GM12873 (cell line): ENCODE results near the gene KCNG2.

Experiments used
- TF ChIP-seq, protein P1 (sequence below): IDR thresholded peaks from 2 replicates; pipeline ENCODE4 v1.5.1; 2012; ENCODE audit warnings: low read depth, mild to moderate bottlenecking, moderate library complexity, low read length, control low read depth; ENCODE audit not compliant: insufficient read depth; ENCODE audit errors: missing control alignments

KCNG2 gene

DNA sequence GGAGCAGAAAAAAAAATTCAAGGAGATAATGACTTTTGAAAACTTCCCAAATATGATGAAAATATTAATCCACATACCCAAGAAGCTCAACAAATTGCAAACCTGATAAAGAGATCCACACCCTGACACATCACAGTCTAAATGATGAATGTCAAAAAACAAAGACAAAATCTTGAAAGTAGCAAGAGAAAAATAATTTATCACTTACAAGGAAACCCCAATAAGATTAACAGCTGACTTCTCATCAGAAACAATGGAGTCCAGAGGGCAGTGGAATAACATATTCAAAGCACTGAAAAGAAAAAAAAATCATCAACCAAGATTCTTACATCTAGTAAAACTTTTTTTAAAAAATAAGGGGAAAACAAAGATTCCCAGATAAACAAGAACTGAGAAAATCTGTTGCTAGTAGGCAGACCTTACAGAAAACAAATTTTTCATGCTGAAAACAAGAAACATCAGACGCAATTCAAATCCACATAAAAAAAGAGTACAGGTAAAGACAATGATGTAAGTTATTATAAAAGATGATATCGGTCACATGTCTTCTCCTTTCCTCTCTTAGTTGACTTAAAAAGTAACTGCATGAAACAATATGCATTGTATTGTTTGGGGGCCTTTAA, 132.4 kb downstream of the KCNG2 start:
- TF ChIP-seq, protein P1, sequence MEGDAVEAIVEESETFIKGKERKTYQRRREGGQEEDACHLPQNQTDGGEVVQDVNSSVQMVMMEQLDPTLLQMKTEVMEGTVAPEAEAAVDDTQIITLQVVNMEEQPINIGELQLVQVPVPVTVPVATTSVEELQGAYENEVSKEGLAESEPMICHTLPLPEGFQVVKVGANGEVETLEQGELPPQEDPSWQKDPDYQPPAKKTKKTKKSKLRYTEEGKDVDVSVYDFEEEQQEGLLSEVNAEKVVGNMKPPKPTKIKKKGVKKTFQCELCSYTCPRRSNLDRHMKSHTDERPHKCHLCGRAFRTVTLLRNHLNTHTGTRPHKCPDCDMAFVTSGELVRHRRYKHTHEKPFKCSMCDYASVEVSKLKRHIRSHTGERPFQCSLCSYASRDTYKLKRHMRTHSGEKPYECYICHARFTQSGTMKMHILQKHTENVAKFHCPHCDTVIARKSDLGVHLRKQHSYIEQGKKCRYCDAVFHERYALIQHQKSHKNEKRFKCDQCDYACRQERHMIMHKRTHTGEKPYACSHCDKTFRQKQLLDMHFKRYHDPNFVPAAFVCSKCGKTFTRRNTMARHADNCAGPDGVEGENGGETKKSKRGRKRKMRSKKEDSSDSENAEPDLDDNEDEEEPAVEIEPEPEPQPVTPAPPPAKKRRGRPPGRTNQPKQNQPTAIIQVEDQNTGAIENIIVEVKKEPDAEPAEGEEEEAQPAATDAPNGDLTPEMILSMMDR: no peak

DNA sequence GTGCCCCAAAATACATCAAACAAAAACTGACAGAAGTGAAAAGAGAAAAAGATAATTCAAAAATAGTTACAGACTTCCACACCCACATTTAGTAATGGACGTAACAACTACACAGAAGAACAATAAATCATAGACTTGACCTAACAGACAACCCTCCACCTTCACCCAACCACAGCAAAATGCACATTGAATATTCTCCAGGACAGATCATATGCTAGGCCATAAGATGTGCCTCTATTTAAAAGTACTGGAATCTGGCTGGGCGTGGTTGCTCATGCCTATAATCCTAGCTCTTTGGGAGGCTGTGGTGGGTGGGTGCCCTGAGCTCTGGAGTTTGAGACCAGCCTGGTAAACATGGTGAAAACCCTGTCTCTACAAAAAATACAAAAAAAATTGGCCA, 133.7 kb downstream of the KCNG2 start:
- TF ChIP-seq, protein P1: no peak

DNA sequence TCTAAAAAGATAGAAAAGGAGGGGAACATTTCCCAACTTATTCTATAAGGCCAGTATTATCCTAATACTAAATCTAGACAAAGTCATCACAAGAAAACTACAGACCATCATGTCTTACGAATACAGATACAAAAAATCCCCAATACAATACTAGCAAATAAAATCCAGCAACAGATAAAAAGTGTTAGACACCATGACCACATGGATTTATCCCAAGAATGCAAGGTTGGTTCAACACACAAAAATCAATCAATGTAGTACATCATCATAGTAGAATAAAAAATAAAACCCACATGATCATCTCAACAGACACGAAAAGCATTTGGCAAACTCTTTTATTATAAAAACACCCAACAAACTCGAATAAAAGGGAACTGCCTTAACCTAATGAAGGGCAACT, 135.2 kb downstream of the KCNG2 start:
- TF ChIP-seq, protein P1: no peak

DNA sequence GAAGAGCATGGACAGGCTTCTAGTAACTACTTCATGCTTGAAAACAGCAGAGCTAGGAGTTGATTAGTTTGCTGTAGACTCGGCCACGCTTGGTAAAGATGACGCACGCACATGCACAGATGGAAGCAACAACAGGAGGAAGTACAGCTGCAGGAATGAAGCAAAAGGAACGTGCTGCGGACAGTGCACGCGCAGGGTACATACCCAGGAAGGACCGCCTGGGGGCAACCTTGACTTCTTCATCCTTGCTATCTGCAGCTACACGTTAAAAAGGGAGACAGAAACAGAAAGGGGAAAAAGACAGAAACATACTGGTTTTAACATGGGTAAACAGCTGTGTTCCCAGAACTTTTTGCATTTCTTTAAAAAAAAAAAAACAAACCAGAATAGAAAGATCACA, 136.0 kb downstream of the KCNG2 start:
- TF ChIP-seq, protein P1: no peak

DNA sequence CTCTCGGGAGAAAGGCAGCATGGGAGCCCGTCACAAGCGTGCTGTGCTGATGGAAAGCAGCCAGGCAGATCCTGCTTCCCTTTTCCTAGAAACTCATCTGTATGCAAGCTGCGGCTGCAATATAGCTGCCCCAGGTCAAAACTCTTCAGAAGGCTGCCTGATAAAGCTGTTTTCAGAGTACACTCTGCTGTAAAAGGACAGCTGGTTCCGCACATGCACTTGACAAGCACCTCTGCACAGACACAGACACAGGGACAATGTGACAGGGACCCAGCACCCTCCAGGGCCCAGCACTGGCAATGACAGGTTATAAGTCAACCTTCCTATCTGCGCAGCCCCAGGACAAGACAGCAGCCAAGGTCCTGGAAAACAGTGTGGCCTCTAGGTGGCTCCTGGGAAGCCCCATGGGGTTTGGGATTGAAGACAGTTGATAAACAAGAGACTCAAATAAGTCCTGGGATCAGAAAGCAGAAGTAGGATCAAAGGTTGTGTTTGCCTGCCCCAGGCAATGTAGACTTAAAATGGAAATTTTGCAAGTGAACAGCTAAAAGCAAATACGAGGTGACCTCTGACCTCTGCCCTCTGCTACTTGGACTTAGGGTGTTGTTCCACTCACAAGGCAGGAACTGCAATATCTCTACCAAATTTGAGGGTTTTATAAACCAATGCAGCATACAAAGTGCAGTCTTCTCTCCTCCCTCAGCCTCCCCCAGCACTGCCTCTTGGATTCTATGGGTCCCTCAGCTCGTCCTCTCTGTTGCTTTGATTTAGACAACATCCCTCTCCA, 136.8 kb downstream of the KCNG2 start:
- TF ChIP-seq, protein P1: no peak

DNA sequence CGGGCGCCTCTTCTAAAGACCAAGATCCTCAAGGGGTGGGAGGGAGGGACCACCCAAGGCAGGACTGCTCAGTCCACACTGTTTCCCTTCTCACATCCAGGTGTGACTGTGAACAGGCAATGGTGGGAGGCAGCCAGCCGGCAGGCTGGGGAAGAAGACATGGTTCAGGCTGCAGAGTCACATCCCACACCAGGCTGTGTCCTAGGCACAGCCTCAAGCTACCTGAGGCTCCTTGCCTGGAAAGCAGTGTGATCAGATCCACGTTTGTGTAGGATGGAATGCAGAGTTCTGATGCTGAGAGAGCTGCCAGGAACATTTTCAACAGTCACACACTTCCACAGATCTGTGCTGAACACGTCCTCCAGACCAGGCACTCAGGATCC, 137.4 kb downstream of the KCNG2 start:
- TF ChIP-seq, protein P1: no peak

DNA sequence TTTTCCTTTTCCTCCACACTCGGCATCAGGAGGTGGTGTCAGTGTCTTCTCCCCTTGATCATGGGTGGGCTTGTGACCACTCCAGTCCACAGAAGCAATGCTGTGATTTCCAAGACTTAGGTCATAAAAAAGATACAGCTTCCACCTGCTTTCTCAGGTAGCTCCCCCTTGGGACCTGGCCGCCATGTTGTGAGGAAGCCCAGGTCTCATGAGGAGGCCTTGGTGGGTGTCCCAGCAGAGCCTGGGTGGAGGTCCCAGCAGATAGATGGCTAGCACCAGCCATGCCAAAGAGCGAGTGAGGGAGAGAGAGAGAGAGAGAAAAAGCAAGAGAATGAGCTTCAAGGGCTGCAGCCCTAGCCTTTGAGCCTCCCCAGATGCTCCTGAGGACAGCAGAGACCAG, 137.8 kb downstream of the KCNG2 start:
- TF ChIP-seq, protein P1: no peak
